Smooth muscle cell of the brain vasculature (primary cell): ENCODE measurements around the gene BIRC3.
"Not testable (repeated sequence)": the region's sequence is repeated elsewhere in the genome, so short reads cannot be mapped to it uniquely, and the experiment has no call there.

ENCODE experiments used
- DNase-seq: peaks from one replicate; pipeline ENCODE4 v3.0.0-alpha.2; 2012; ENCODE audit warnings: low read depth, low spot score

Gene BIRC3

DNA sequence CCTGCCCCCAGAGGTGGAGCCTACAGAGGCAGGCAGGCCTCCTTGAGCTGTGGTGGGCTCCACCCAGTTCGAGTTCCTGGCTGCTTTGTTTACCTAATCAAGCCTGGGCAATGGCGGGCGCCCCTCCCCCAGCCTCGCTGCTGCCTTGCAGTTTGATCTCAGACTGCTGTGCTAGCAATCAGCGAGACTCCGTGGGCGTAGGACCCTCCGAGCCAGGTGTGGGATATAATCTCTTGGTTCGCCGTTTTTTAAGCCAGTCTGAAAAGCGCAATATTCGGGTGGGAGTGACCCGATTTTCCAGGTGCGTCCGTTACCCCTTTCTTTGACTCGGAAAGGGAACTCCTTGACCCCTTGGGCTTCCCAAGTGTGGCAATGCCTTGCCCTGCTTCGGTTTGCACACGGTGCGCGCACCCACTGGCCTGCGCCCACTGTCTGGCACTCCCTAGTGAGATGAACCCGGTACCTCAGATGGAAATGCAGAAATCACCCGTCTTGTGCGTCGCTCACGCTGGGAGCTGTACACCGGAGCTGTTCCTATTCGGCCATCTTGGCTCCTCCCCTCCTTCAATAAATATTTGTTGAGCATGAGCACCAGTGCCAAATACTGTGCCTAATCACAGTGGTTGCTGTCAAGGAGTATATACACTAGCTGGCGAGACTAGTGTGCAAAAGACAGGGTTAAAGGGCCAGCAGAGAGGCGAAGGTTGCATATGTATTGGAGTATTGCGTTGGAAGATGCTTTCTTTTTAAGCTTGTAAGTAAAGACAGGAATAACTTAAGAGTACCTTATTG lies 57.5 kb downstream of the BIRC3 start:
- not testable (repeated sequence) for DNase-seq

DNA sequence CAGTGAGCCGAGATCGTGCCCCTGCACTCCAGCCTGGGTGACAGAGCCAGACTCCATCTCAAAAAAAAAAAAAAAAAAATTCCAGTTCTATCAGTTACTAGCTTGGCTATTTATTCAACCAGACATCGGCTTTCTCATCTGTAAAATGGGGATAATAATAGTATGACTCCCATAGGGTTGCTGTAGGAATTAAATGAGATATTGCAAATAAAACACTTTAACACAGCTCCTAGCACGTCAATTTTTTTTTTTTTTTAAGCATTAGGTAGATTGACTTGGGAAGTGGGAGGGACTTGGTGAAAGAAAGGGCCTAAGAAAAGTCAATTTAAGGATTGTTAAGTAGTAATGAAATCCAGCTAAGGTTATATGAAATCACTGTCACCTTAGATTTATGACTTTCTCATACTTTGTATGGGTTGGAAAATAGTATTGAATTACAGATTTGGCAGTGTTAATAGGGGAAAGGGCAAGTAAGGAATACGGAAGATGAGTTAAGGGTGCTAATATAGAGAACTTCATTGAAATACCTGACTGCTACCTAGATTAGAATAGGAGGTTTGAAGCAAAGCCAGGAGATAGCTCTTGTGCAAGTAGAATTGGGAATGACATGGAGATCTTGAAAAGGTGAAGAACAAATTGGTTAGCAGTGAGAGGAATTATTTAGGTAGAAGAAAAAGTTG lies 58.6 kb downstream of the BIRC3 start:
- DNase-seq, result no peak

GRCh38 chr11:102377891-102378290 lies 60.6 kb downstream of the BIRC3 start:
- no peak for DNase-seq

- no peak for DNase-seq
Measured at GRCh38 chr11:102378818-102379217, 61.5 kb downstream of the BIRC3 start.

- DNase-seq, result no peak
Measured at GRCh38 chr11:102382384-102382783, 65.1 kb downstream of the BIRC3 start.

- no peak for DNase-seq
Measured at GRCh38 chr11:102383839-102384238, 66.6 kb downstream of the BIRC3 start.

DNA sequence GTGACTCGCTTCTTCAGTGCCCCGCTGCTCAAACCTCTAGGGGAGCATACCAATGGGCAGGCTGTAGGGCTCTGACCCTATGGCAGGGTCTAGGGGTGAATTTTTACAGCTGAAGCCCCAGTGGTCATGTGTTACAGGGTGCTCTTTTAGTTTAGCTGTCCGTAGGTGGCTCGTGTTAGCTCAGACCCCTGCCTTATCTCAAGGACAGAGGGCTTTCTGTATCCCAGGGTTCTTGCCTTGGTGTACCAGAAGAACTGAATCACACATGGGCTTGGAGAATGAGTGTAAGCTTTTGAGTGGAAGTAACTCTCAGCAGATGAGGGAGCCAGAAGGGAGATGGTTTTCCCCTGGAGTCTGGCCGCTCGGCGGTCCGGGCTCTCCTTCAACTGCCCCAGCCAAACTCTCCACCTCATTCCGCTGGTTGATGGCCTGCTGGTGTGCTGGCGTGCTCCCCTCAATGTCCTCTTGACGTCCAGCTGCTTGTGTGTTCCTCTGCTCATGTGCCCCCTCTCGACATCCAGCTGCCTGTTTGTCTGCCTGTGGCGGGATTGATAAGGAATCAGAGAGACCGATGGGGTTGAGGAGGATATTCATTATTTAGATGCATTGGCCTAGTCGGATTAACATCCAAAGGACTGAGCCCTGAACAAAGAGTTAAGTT lies 67.3 kb downstream of the BIRC3 start:
- no peak for DNase-seq

DNA sequence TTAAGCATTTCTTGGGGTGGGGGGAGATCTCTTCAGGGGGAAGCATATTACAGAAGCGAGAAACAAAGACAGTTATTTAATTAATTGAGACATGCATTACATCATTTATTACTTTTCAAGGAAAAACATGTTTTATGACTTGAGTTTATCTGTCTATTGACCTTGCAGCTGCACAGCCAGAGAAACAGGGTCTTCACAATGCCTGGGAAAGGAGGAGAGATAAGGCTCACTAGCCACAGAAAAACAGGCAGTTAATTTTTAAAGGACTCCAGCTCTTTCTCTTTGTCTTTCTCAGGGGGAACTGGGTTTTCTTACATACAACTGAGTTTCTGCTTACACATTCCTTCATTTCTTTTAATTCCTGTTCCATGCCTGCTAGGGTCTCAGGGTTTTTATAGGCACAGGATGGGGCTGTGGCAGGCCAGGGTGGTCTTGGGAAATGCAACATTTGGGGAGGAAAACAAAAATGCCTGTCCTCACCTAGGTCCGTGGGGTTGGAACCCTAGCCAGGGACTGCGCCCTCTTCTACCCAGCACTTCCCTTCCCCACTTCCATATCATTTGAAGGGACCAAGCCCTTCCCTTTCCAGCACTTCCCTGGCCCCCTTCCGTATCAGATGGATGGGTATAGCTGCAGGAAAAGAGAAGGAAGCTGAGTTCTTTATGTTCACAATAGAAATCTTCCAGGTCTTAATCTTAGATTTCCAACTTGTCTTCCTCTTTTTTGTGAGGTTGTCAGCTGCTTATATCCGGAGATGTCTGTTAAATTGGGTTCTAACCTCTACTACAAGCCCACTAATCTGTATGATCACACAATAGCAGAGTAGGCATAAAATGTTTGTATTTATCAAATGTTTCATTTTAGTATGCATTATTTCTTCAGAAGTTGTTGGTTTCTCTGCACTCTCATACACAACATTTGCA lies 68.1 kb downstream of the BIRC3 start:
- no peak for DNase-seq

DNA sequence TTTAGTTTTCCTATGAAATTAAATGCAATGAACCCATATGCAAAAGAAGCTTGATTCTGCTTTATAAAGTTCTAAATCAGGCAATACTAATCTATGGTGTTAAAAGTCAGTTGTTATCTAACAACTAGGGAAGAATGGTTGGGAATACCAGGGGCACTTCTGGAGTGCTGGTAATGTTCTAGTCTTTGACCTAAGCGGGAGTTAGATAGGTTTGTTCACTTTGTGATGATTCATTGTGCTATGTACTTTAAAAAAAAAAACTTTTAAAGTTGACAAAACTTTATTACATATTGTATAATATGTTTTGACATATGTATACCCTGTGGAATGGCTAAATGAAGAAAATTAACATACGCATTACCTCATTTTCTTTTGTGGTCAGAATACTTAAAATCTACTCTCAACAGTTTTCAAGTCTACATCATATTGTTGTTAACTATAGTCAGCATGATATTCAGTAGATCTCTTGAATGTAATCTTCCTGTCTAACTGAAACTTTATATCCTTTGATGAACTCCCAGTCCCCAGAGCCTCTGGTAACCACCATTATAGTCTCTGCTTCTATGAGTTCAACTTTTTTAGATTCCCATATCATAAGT lies 69.0 kb downstream of the BIRC3 start:
- DNase-seq, result no peak

DNA sequence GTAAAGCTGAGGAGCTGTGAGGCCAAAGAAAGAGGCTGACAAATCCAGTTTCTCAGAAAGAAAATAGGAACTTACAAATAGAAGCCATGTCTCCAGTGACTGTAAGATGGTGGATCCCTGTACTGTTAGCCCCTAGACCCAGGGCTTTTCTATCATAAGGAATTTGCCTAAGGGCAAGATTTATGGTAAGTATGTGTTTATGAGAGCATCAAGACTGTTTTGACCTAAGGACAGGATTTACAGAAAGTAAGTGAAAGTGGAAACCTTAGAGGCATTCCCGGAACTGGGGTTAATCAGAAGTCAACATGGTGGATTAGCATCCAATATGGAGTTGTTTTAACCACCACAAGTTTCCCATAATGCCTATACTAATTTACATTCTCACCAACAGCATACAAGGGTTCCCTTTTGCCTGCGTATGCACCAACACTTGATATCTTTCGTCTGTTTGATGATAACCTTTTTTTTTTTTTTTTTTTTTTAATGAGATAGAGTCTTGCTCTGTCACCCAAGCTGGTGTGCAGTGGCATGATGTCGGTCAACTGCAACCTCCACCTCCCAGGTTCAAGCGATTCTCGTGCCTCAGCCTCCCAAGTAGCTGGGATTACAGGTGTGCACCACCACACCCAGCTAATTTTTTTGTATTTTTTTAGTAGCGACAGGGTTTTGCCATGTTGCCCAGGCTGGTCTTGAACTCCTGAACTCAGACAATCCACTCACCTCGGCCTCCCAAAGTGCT lies 69.9 kb downstream of the BIRC3 start:
- DNase-seq, result no peak
